Right lobe of liver (tissue), 6 donors: ENCODE measurements around the gene A3GALT2. TPM values are rescaled to one million over a fixed set of nuclear protein-coding genes. Genes with fewer than 3 reads are reported as not detected.

ENCODE experiments used
- ATAC-seq, 4 donors: fragments of 200-7000 bp; cut with Tn5 transposase; one replicate each; pipeline ENCODE4 v1.9.1; 2020; ENCODE audit warnings: mild to moderate bottlenecking in 4 of 4, moderate library complexity in 4 of 4
- DNase-seq, 3 donors: peaks; one replicate each; pipeline ENCODE4 v3.0.0-alpha.2; 2020
- H3K27ac ChIP-seq, 3 donors: fragments of 200-600 bp; one replicate each; pipeline ENCODE4 v1.8.0; 2022
- H3K27me3 ChIP-seq, 2 donors: fragments of 200-600 bp; one replicate each; pipeline ENCODE4 v1.8.0; 2022
- H3K36me3 ChIP-seq, 4 donors: fragments of 200-600 bp; sonication (generic) in 1 of 4; one replicate each; pipeline versions ENCODE4 v1.5.1 to v1.8.0; 2017 to 2022; ENCODE audit warnings: control low read depth in 1 of 4
- H3K4me1 ChIP-seq, 4 donors: fragments of 200-600 bp; sonication (generic) in 1 of 4; one replicate each; pipeline versions ENCODE4 v1.5.1 to v1.8.0; 2017 to 2022; ENCODE audit warnings: control low read depth in 1 of 4
- H3K4me3 ChIP-seq, 3 donors: fragments of 200-600 bp; one replicate each; pipeline ENCODE4 v1.8.0; 2022
- H3K9me3 ChIP-seq, 4 donors: fragments of 200-600 bp; sonication (generic) in 1 of 4; one replicate each; pipeline versions ENCODE4 v1.5.1 to v1.8.0; 2017 to 2022; ENCODE audit warnings: control low read depth in 1 of 4
- POLR2A ChIP-seq: fragments of 450-650 bp; IDR thresholded peaks from one replicate; pipeline ENCODE4 v1.6.1; 2017; ENCODE audit warnings: antibody characterized with exemption, mild to moderate bottlenecking
- WGBS: methylation state at CpG from one replicate; pipeline ENCODE4 v1.1.6; 2018; ENCODE audit warnings: low coverage, low lambda C conversion rate; ENCODE audit not compliant: insufficient coverage; ENCODE audit errors: missing lambda C conversion rate; 5-methylcytosine and 5-hydroxymethylcytosine counted together
- intact Hi-C, 2 donors: fragments of 100-400 bp; cut with DNase I; formaldehyde crosslinking; loops; one replicate each; pipeline versions ENCODE4 v1.11.2 to v1.14.1; 2022
- total RNA-seq, 6 experiments: library from RNA; depleted of rRNA in 2 of 6; stranded (reverse); fragments of >200 nt in 2 of 6; fragmentation: NEBNext Ultra II Directional in 3 of 6; extraction: Animal tissue kit (Norgen Biotek cat#: 25700) in 3 of 6; gene quantifications; one replicate each; pipeline versions ENCODE4 v1.1.0 to v1.2.4, GENCODE V29; 2016 to 2023
- TF ChIP-seq, protein P1 (sequence below), 4 donors: fragments of 200-600 bp in 3 of 4; fragments of 450-650 bp in 1 of 4; IDR thresholded peaks; one replicate each; pipeline versions ENCODE4 v1.5.1 to v1.8.0; 2016 to 2022; ENCODE audit warnings: antibody characterized with exemption in 4 of 4, mild to moderate bottlenecking in 2 of 4
- donor health status: DM: no; HTN: yes; CAD: no.
- donor health status: DM: no; HTN: no; CAD: no.
- donor health status: DM: no; HTN: no; CAD: no.
- donor health status: DM: no; HTN: yes; CAD: no.
- donor health status: DM: no; HTN: yes; CAD: no.

The A3GALT2 gene
- total RNA-seq, 6 experiments from 2014 or later = not detected

DNA sequence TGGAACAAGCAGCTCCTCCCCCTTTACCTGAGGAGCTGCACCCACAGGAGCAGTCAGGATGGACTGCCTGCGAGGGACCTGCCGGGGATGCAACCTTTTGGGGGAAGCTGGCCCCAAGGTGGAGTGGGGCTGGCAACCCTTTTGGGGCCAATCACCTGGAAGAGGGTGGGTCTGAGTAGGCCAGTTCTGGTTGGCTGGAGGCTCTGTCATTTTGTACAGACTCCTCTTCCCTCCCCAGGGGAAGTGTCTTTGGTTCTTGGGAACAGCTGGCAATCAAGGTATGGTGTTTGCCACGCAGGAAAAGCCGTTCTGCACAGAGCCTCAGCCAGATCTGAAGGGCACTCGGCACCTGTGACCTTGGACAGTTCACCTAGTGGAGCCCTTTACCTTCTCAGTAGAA, 280 bp upstream of the A3GALT2 start:
- Histone ChIP-seq H3K4me3 (no peak overlapping the region), H3K4me1 (no peaks in the 10 kb centered on the region), H3K27me3 (no peaks in the 10 kb centered on the region), H3K36me3 (peaks cover 22 to 36% (median 32%) of the 10 kb centered on the region in 4 donors), H3K27ac (no peak overlapping the region), H3K9me3 (no peaks in the 10 kb centered on the region)
- peak in 1 of 4 donors; percentile 27 for ATAC-seq
- no peak for TF ChIP-seq POLR2A
- TF ChIP-seq, protein P1, sequence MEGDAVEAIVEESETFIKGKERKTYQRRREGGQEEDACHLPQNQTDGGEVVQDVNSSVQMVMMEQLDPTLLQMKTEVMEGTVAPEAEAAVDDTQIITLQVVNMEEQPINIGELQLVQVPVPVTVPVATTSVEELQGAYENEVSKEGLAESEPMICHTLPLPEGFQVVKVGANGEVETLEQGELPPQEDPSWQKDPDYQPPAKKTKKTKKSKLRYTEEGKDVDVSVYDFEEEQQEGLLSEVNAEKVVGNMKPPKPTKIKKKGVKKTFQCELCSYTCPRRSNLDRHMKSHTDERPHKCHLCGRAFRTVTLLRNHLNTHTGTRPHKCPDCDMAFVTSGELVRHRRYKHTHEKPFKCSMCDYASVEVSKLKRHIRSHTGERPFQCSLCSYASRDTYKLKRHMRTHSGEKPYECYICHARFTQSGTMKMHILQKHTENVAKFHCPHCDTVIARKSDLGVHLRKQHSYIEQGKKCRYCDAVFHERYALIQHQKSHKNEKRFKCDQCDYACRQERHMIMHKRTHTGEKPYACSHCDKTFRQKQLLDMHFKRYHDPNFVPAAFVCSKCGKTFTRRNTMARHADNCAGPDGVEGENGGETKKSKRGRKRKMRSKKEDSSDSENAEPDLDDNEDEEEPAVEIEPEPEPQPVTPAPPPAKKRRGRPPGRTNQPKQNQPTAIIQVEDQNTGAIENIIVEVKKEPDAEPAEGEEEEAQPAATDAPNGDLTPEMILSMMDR (IDR thresholded peaks at IDR 0.05) = no peak
- DNase-seq = no peak
- intact Hi-C loops = no loop called here
- 56% methylated on average over 3 of the region's 5 CpGs for WGBS

DNA sequence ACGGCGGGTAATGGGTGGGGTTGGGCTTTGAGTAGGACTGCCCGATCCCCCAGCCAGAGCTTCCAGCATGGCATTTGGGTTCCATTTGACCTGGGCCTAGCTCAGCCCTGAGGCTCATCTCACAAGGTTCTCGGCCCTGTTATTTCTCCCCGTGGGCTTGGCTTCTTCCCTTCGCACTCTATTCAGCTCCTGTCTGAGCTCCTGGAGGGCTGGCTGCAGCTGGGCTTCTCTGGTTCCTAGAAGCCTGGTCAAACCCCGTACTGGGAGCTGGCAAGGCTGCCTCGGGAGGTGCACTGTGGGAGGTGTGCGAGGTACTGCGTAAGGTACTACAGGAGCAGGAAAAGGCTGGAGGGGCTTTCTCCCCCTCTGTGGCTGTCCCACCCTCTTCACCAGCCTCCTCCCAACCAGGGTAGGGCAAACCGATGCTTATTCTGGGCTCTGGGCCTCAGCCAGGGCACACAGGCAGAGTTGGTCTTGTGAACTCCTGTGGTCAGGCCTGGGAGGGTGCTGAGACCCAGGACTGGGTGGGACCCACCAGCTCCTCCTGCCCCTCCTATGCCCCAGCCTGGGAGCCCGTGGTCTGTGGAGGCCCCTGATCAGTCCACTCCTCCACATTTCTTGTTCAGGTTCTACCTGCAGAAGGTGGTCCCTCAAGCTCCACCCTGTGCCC, 814 bp downstream of the A3GALT2 start:
- Histone ChIP-seq H3K4me1 (no peaks in the 10 kb centered on the region), H3K9me3 (no peaks in the 10 kb centered on the region), H3K27me3 (no peaks in the 10 kb centered on the region), H3K27ac (no peak overlapping the region), H3K4me3 (no peak overlapping the region), H3K36me3 (peaks cover 13 to 25% (median 21%) of the 10 kb centered on the region in 4 donors)
- TF ChIP-seq, protein P1 (IDR thresholded peaks at IDR 0.05) = no peak
- no peak for TF ChIP-seq POLR2A
- WGBS = 74% methylated on average over 3 of the region's 12 CpGs
- intact Hi-C loops = no loop called here
- peak in 2 of 4 donors; percentile 3 to 21 for ATAC-seq
- no peak for DNase-seq

DNA sequence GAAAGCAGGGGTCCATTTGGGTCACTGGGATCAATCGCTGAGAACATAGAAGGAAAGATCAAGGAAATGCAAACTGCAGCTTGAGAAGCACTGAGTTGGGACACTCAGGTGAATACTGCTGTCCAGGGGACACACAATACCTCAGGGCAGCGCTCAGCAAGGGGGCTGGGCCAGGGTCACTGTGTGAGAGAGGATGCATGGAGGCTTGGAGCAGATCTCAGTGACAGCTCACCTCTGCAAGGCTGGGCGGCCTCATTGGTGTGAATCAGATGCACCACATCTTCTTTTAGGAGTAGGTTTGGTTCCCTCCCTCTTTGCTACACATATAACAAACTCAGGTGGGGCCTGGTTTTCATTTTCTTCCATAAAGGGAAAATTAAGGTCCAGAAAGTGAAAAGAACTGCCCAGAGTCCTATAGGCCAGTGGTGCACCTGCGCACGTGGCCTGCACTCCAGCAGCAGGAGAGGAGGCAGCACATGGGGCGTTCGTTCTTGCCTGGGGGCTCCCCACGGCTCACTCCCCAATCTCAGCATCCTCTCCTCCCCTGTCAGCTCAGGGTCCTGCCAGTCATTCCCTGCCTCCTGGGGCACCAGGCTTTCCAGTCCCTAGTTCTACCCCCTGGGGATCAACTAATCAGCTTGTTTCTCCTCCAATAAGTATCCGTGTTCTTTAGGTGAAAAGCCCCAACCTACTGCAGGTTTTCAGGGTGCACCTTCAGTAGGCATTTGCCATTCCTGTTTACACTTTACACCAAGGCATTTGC, 1.5 kb downstream of the A3GALT2 start:
- ATAC-seq (no peak), DNase-seq (no peak)
- no peak overlapping the region for H3K4me3 ChIP-seq
- intact Hi-C loops = no loop called here
- no peak overlapping the region for H3K27ac ChIP-seq
- H3K36me3 ChIP-seq = peaks cover 7 to 18% (median 14%) of the 10 kb centered on the region in 4 donors
- 90% methylated on average over 3 of the region's 9 CpGs for WGBS
- H3K4me1 ChIP-seq = no peaks in the 10 kb centered on the region
- no peaks in the 10 kb centered on the region for H3K9me3 ChIP-seq
- TF ChIP-seq, protein P1 (IDR thresholded peaks at IDR 0.05) = no peak
- TF ChIP-seq POLR2A = no peak
- no peaks in the 10 kb centered on the region for H3K27me3 ChIP-seq

DNA sequence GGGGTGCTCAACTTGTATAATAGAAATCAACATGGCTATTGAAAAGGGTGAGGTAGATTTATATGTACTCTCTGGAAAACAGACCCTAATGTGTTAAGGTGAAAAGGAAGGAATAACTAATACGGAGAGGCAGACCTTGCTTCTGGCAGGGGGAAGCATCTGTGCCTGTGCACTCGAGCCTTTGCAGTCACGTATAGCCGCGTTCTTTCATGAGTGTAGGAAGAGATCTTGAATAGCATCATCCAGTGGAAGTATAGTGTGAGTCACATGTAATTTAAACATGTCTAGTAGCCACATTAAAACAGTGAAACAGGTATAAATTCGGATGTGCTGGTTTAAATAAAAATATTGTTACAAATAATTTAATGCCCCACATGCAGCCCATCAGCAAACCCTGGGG, 3.0 kb downstream of the A3GALT2 start:
- TF ChIP-seq, protein P1 (IDR thresholded peaks at IDR 0.05) = no peak
- no peak for TF ChIP-seq POLR2A
- DNase-seq = no peak
- 51% methylated on average over 6 of the region's 6 CpGs for WGBS
- Histone ChIP-seq H3K9me3 (no peaks in the 10 kb centered on the region), H3K36me3 (peaks cover 0 to 4% (median 2%) of the 10 kb centered on the region in 4 donors), H3K27me3 (no peaks in the 10 kb centered on the region), H3K27ac (no peak overlapping the region), H3K4me1 (no peaks in the 10 kb centered on the region), H3K4me3 (no peak overlapping the region)
- no peak for ATAC-seq
- intact Hi-C loops = no loop called here
